ENCODE measurements around the gene NUMA1.

GRCh38 chr11:72103754-72104167 lies 23.4 kb upstream of the NUMA1 start:
- TF ChIP-seq POLR2A (IDR thresholded peaks at IDR 0.05; ENCODE audit: low read length) (no peak), GATA1 (IDR thresholded peaks at IDR 0.05; ENCODE audit: low read depth, low read length) (no peak)
